Gastrocnemius medialis (tissue), 4 donors: ENCODE measurements around the gene SND1. TPM values are rescaled to one million over a fixed set of nuclear protein-coding genes. Genes with fewer than 3 reads are reported as not detected.

ENCODE experiments used
- ATAC-seq, 2 donors: fragments of 150-250 bp; one replicate each; pipeline ENCODE4 v1.9.1; 2016
- DNase-seq, 2 donors: peaks; one replicate each; pipeline ENCODE4 v3.0.0-alpha.2; 2019
- H3K27ac ChIP-seq, 4 donors: fragments of 200-600 bp; sonication (generic); 1 replicate in 1 of 4; 2 replicates in 3 of 4; pipeline ENCODE4 v1.5.1; 2016 to 2018; ENCODE audit warnings: mild to moderate bottlenecking in 2 of 4, moderate library complexity in 1 of 4
- H3K27me3 ChIP-seq, 3 donors: fragments of 200-600 bp; sonication (generic) in 2 of 3; 1 replicate in 1 of 3; 2 replicates in 2 of 3; pipeline versions ENCODE4 v1.5.1 to v1.6.0; 2016 to 2019; ENCODE audit warnings: mild to moderate bottlenecking in 1 of 3, moderate library complexity in 1 of 3
- H3K36me3 ChIP-seq, 2 donors: fragments of 200-600 bp; sonication (generic) in 1 of 2; one replicate each; pipeline ENCODE4 v1.5.1; 2017 to 2018
- H3K4me1 ChIP-seq, 2 donors: fragments of 200-600 bp; sonication (generic) in 1 of 2; one replicate each; pipeline ENCODE4 v1.5.1; 2016 to 2017; ENCODE audit warnings: mild to moderate bottlenecking in 2 of 2
- H3K4me3 ChIP-seq, 4 donors: fragments of 200-600 bp; sonication (generic) in 3 of 4; 1 replicate in 1 of 4; 2 replicates in 3 of 4; pipeline ENCODE4 v1.5.1; 2016 to 2019; ENCODE audit warnings: mild to moderate bottlenecking in 2 of 4
- H3K9me3 ChIP-seq, 3 donors: fragments of 200-600 bp; sonication (generic) in 2 of 3; 1 replicate in 1 of 3; 2 replicates in 2 of 3; pipeline ENCODE4 v1.5.1; 2016 to 2019
- CTCF ChIP-seq, 5 experiments: fragments of 450-650 bp in 3 of 5; fragments of 200-600 bp in 2 of 5; sonication (generic) in 2 of 5; IDR thresholded peaks in 4 of 5; conservative IDR thresholded peaks in 1 of 5; 1 replicate in 4 of 5; 2 replicates in 1 of 5; pipeline ENCODE4 v1.5.1; 2016 to 2019; ENCODE audit warnings: antibody characterized with exemption in 5 of 5, mild to moderate bottlenecking in 3 of 5, moderate library complexity in 3 of 5
- POLR2A ChIP-seq, 2 donors: fragments of 450-650 bp; IDR thresholded peaks; one replicate each; pipeline ENCODE4 v1.6.1; 2017; ENCODE audit warnings: antibody characterized with exemption in 2 of 2, mild to moderate bottlenecking in 2 of 2, moderate library complexity in 2 of 2
- in situ Hi-C, 4 donors: fragments of 200-750 bp; cut with MboI; loops; one replicate each; pipeline versions ENCODE4 v1.15.0 to v1.8.0; 2017; ENCODE audit warnings: low sequenced_read_pairs in 4 of 4
- intact Hi-C: fragments of 100-400 bp; cut with DNase I; formaldehyde crosslinking; loops from one replicate; pipeline ENCODE4 v1.15.1; 2023; ENCODE audit warnings: low total_unique reads
- total RNA-seq, 4 donors: library from RNA; depleted of rRNA; stranded (reverse); fragments of >200 nt; gene quantifications; one replicate each; pipeline versions ENCODE4 v1.1.0 to v1.2.3, GENCODE V29; 2016

The SND1 gene
- total RNA-seq, 4 donors from 2014 or later, result 30.4 to 73.0 (median 50.3) TPM

GRCh38 chr7:127616724-127617123 is 35.3 kb upstream of the SND1 start:
- intact Hi-C loops, result no loop called here
- H3K27ac ChIP-seq, result no peak overlapping the region
- peaks cover 6 to 22% (median 7%) of the 10 kb centered on the region in 3 donors for H3K27me3 ChIP-seq
- H3K36me3 ChIP-seq, result no peaks in the 10 kb centered on the region
- H3K9me3 ChIP-seq, result no peaks in the 10 kb centered on the region
- in situ Hi-C loops, result no loop called here
- H3K4me3 ChIP-seq, result no peak overlapping the region
- DNase-seq (no peak), ATAC-seq (no peak)
- TF ChIP-seq CTCF (IDR thresholded peaks at IDR 0.05 in 4 of 5, conservative IDR thresholded peaks at IDR 0.05 in 1 of 5) (no peak), POLR2A (IDR thresholded peaks at IDR 0.05) (no peak)
- H3K4me1 ChIP-seq, result no peaks in the 10 kb centered on the region

GRCh38 chr7:127618042-127618441 is 34.0 kb upstream of the SND1 start, which contains the start of gene PAX4:
Gene PAX4 (minus strand): TSS chr7:127618142. CDS start chr7:127615928, 2,214 bp downstream.
- H3K9me3 ChIP-seq, result no peaks in the 10 kb centered on the region
- DNase-seq (no peak), ATAC-seq (no peak)
- no peak for TF ChIP-seq CTCF (IDR thresholded peaks at IDR 0.05 in 4 of 5, conservative IDR thresholded peaks at IDR 0.05 in 1 of 5)
- no peak for TF ChIP-seq POLR2A (IDR thresholded peaks at IDR 0.05)
- in situ Hi-C loops (no loop called here), intact Hi-C loops (no loop called here)
- H3K27ac ChIP-seq, result no peak within 1 kb of the TSS
- no peaks in the 10 kb centered on the region for H3K4me1 ChIP-seq
- no peaks in the 10 kb centered on the region for H3K36me3 ChIP-seq
- H3K4me3 ChIP-seq, result no peak within 1 kb of the TSS
- H3K27me3 ChIP-seq, result peaks cover 6 to 22% (median 7%) of the 10 kb centered on the region in 3 donors

- in situ Hi-C loops, result no loop called here
- no peaks in the 10 kb centered on the region for H3K9me3 ChIP-seq
- no peak for TF ChIP-seq CTCF (IDR thresholded peaks at IDR 0.05 in 4 of 5, conservative IDR thresholded peaks at IDR 0.05 in 1 of 5)
- TF ChIP-seq POLR2A (IDR thresholded peaks at IDR 0.05), result no peak
- no peak for DNase-seq
- intact Hi-C loops, result no loop called here
- no peak overlapping the region for H3K27ac ChIP-seq
- no peaks in the 10 kb centered on the region for H3K36me3 ChIP-seq
- peaks cover 6 to 22% (median 7%) of the 10 kb centered on the region in 3 donors for H3K27me3 ChIP-seq
- no peaks in the 10 kb centered on the region for H3K4me1 ChIP-seq
- no peak for ATAC-seq
- H3K4me3 ChIP-seq, result no peak overlapping the region
Measured at GRCh38 chr7:127618775-127619174, 33.2 kb upstream of the SND1 start.

- H3K9me3 ChIP-seq, result no peaks in the 10 kb centered on the region
- in situ Hi-C loops, result no loop called here
- H3K27ac ChIP-seq, result no peak overlapping the region
- ATAC-seq (no peak), DNase-seq (no peak)
- intact Hi-C loops, result no loop called here
- H3K4me1 ChIP-seq, result no peaks in the 10 kb centered on the region
- no peak for TF ChIP-seq CTCF (IDR thresholded peaks at IDR 0.05 in 4 of 5, conservative IDR thresholded peaks at IDR 0.05 in 1 of 5)
- no peak for TF ChIP-seq POLR2A (IDR thresholded peaks at IDR 0.05)
- H3K36me3 ChIP-seq, result no peaks in the 10 kb centered on the region
- H3K4me3 ChIP-seq, result no peak overlapping the region
- peaks cover 6 to 22% (median 7%) of the 10 kb centered on the region in 3 donors for H3K27me3 ChIP-seq
Measured at GRCh38 chr7:127619681-127620405, 32.2 kb upstream of the SND1 start.
